Activated CD8-positive, alpha-beta T cell treated with anti-CD3 and anti-CD28 coated beads for 36 hours (primary cell): ENCODE data around the gene HLA-DRB5. TPM values are rescaled to one million over a fixed set of nuclear protein-coding genes. Genes with fewer than 3 reads are reported as not detected.
A peak's percentile ranks its signal among the peaks of the same experiment; 100 is the strongest.

ENCODE experiments used
- ATAC-seq: fragments of 200-7000 bp; cut with Tn5 transposase; one replicate; pipeline ENCODE4 v1.10.0; 2021; ENCODE audit warnings: mild to moderate bottlenecking, moderate library complexity
- CTCF ChIA-PET: fragments of 350-600 bp; sonication (Branson Sonifier 250); formaldehyde crosslinking; loops from one replicate; lab custom pipeline; 2021; ENCODE audit warnings: antibody characterized with exemption; lab: Charles Lee
- POLR2A ChIA-PET: fragments of 350-600 bp; sonication (Branson Sonifier 250); formaldehyde crosslinking; loops from one replicate; lab custom pipeline; 2021; ENCODE audit warnings: antibody characterized with exemption; lab: Charles Lee
- DNase-seq: peaks from one replicate; pipeline ENCODE4 v3.0.0-alpha.2; 2020
- H3K27ac Mint-ChIP-seq: one replicate; pipeline ENCODE4 v1.8.0; 2021; ENCODE audit warnings: mild to moderate bottlenecking, mixed read lengths
- H3K27me3 Mint-ChIP-seq: one replicate; pipeline ENCODE4 v1.8.0; 2021; ENCODE audit warnings: mixed read lengths
- H3K36me3 Mint-ChIP-seq: one replicate; pipeline ENCODE4 v1.8.0; 2021; ENCODE audit warnings: low read depth, mixed read lengths
- H3K4me1 Mint-ChIP-seq: one replicate; pipeline ENCODE4 v1.8.0; 2021; ENCODE audit warnings: low read depth, mixed read lengths
- H3K4me3 Mint-ChIP-seq: one replicate; pipeline ENCODE4 v1.8.0; 2021; ENCODE audit warnings: mild to moderate bottlenecking, moderate library complexity, mixed read lengths
- H3K9me3 Mint-ChIP-seq: one replicate; pipeline ENCODE4 v1.8.0; 2021; ENCODE audit warnings: mixed read lengths
- intact Hi-C: fragments of 100-400 bp; cut with micrococcal nuclease; formaldehyde crosslinking; loops from one replicate; pipeline ENCODE4 v1.10.0; 2022
- total RNA-seq, 2 experiments: library from RNA; stranded (reverse); gene quantifications; one replicate each; pipeline ENCODE4 v1.2.3, GENCODE V29; 2021
- TF ChIP-seq, protein P1 (sequence below): fragments of 200-600 bp; IDR thresholded peaks from one replicate; pipeline ENCODE4 v1.8.0; 2022; ENCODE audit warnings: antibody characterized with exemption, mild to moderate bottlenecking

Gene HLA-DRB5
- total RNA-seq, 2 experiments from 2014 or later = 4.9 to 5.9 TPM

DNA sequence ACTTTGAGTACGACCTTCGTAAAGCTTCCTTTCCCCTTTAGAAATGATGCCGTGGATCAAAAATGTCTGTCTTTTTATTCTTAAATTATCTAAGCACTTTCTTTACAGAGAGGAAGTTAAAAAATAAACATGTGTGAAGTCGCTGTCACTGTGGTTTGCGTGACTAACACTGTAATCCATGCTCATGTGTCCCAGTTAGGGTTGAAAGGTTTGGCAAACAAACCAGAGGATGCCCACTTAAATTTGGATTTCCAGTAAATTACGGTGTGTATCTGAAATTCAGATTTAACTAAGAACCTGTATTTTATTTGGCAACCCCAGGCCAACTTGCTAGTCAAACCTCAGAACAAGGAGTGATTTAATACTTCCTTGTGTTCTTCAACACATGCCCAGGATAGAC, 38.5 kb upstream of the HLA-DRB5 start:
- no peaks in the 10 kb centered on the region for H3K36me3 Mint-ChIP-seq
- TF ChIP-seq, protein P1, sequence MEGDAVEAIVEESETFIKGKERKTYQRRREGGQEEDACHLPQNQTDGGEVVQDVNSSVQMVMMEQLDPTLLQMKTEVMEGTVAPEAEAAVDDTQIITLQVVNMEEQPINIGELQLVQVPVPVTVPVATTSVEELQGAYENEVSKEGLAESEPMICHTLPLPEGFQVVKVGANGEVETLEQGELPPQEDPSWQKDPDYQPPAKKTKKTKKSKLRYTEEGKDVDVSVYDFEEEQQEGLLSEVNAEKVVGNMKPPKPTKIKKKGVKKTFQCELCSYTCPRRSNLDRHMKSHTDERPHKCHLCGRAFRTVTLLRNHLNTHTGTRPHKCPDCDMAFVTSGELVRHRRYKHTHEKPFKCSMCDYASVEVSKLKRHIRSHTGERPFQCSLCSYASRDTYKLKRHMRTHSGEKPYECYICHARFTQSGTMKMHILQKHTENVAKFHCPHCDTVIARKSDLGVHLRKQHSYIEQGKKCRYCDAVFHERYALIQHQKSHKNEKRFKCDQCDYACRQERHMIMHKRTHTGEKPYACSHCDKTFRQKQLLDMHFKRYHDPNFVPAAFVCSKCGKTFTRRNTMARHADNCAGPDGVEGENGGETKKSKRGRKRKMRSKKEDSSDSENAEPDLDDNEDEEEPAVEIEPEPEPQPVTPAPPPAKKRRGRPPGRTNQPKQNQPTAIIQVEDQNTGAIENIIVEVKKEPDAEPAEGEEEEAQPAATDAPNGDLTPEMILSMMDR = no peak
- H3K27me3 Mint-ChIP-seq = peaks cover 1% of the 10 kb centered on the region
- intact Hi-C loops = no loop called here
- ChIA-PET POLR2A (no interaction called here), CTCF (no interaction called here)
- H3K4me3 Mint-ChIP-seq = no peak overlapping the region
- no peaks in the 10 kb centered on the region for H3K9me3 Mint-ChIP-seq
- no peak overlapping the region for H3K27ac Mint-ChIP-seq
- H3K4me1 Mint-ChIP-seq = peaks cover 7% of the 10 kb centered on the region
- ATAC-seq (no peak), DNase-seq (peak; percentile 15)

DNA sequence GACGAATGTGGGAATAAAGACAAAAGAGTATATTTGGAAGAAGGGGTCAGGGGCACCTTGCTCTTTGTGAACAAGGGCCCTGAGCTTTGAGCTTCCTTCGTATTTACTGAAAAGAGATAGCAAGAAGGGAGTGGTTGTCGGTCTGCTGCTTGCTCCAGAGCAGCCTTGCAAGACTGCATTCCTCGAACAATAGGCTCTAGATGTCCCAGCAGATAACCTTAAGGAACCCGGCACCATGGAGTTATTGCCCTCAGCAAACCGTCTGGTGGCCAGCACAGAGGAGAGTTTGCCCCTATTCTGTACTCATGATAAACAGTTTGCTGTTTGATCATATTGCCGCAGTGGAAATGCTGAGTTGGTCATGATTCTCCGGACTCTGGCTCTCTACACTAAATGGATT, 36.9 kb upstream of the HLA-DRB5 start:
- ChIA-PET POLR2A (no interaction called here), CTCF (no interaction called here)
- Mint-ChIP-seq H3K4me1 (peaks cover 7% of the 10 kb centered on the region), H3K27ac (no peak overlapping the region), H3K36me3 (no peaks in the 10 kb centered on the region), H3K9me3 (no peaks in the 10 kb centered on the region), H3K27me3 (peaks cover 9% of the 10 kb centered on the region), H3K4me3 (no peak overlapping the region)
- TF ChIP-seq, protein P1 = no peak
- intact Hi-C loops = no loop called here
- no peak for DNase-seq
- ATAC-seq = no peak

DNA sequence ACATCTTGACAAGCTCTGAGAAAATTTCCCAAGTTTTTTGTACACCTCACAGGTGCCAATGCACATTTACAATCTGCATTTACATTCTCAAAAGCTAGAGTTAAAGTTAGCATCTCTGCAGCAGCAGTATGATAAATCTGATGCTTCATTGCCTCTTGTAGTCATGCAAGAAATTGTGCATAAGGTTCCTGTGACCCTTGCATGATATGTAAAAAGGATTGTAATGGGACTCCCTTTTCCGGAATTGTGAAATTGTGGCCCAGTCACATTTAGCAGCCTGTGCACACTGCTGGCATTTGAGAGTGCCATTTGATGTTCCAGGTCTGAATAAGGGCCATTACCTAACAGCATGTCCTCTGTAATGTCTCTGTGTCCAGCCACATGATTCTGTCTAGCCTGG, 35.4 kb upstream of the HLA-DRB5 start:
- no peaks in the 10 kb centered on the region for H3K9me3 Mint-ChIP-seq
- POLR2A ChIA-PET = no interaction called here

DNA sequence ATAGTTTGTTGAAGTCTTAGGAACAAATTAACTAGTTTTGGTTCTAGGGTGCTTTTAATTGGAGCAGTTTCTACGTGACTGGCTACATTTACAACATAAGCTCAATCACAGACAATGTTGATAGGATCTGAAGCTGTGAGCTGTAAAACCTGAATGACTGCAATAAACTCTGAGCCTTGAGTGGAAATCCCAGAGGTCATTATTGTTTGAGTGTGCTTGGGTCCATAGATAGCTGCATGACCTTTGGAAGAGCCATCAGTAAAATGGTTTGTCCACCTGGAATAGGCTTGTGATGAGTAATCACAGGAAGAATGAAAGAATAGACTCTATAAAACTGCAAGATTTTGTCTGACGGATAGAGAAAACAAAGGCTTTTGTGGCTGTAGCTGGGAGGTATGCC, 32.9 kb upstream of the HLA-DRB5 start:
- Mint-ChIP-seq H3K4me1 (no peaks in the 10 kb centered on the region), H3K27ac (no peak overlapping the region), H3K9me3 (no peaks in the 10 kb centered on the region), H3K27me3 (peaks cover 14% of the 10 kb centered on the region), H3K36me3 (no peaks in the 10 kb centered on the region), H3K4me3 (no peak overlapping the region)
- CTCF ChIA-PET = no interaction called here
- no peak for DNase-seq
- intact Hi-C loops = no loop called here
- TF ChIP-seq, protein P1 = no peak
- no peak for ATAC-seq
- POLR2A ChIA-PET = no interaction called here

More for the DNA sequence above, 35.4 kb upstream of the HLA-DRB5 start:
- Mint-ChIP-seq H3K27me3 (peaks cover 9% of the 10 kb centered on the region), H3K27ac (no peak overlapping the region), H3K4me1 (peaks cover 7% of the 10 kb centered on the region), H3K4me3 (no peak overlapping the region), H3K36me3 (no peaks in the 10 kb centered on the region)
- intact Hi-C loops = no loop called here
- ATAC-seq = no peak
- TF ChIP-seq, protein P1 = no peak
- CTCF ChIA-PET = no interaction called here
- DNase-seq = no peak

DNA sequence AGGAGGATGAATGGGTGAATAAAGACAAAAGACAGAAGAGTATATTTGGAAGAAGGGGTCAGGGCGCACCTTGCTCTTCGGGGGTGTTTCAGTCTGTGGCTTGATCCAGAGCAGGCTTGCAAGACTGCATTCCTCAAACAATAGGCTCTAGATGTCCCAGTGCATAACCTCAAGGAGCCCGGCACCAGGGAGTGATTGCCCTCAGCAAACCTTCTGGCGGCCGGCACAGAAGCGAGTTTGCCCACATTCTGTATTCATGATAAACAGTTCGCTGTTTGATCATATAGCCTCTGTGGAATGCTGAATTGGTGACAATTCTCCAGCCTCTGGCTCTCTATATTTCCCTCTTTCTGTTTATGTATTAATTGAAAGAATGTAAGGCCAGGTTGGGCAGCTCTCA, 29.7 kb upstream of the HLA-DRB5 start:
- Mint-ChIP-seq H3K36me3 (no peaks in the 10 kb centered on the region), H3K9me3 (no peaks in the 10 kb centered on the region), H3K4me3 (no peak overlapping the region), H3K27me3 (peaks cover 14% of the 10 kb centered on the region), H3K4me1 (no peaks in the 10 kb centered on the region), H3K27ac (no peak overlapping the region)
- CTCF ChIA-PET = interaction anchor here (1.0 kb wide), 1 partner anchor 142 kb away, joined by 3 read pairs; no protein-coding TSS in a partner anchor
- POLR2A ChIA-PET = no interaction called here
- TF ChIP-seq, protein P1 = no peak
- intact Hi-C loops = no loop called here
- DNase-seq (no peak), ATAC-seq (no peak)
